HG02943 (cell line): ENCODE data around the gene ADI1.
"Not testable (repeated sequence)": the region's sequence is repeated elsewhere in the genome, so short reads cannot be mapped to it uniquely, and the experiment has no call there.

Experiments
- ATAC-seq: cut with Tn5 transposase; IDR thresholded peaks from one replicate; pipeline ENCODE4 v1.9.1; 2021; ENCODE audit warnings: mild to moderate bottlenecking, low read depth, moderate library complexity; ENCODE audit not compliant: unreplicated experiment

Gene ADI1

DNA sequence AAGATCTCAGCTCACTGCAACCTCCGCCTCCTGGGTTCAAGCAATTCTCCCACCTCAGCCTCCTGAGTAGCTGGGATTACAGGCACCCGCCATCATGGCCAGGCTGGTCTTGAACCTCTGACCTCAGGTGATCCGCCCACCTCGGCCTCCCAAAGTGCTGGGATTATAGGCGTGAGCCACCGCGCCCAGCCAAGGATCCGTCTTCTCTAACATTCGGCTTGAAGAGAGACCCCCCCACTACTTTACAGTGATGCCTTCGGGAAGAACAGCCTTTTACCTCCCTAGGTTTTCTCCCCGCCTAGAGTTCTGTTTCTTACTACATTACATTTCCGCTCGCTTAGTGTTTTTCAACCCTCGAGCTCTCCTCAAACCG lies 22.6 kb downstream of the ADI1 start:
- not testable (repeated sequence) for ATAC-seq

DNA sequence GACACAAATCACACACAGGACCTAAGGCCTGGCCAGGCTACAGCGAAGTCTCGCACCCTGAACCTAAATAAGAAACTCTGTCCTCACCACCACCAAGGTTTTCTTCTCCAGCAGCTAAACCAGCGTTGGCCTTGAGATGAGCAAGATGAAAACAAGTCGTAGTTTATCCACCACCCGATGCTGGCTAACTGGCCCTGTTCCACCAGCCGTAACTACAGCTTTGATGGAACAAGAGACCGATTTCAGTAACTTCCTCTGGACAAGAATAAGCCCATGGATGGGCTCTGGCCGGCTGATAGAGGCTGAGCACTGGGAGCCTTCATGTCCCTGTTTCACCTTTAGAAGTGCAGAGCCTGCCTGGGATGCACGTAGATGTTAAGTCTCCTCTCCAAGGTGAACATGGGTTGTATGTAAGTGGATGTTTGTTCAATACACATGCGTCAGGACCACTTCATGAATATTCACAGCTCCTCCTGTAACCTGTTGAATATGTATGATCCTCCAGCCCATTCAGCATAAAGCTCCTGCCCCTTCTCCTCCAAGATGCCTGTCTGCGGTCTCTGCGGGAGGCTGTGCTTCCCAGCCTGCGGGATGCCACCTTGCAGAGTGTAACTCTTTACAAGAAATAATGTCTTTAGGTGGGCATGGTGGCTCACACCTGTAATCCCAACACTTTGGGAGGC lies 24.2 kb downstream of the ADI1 start:
- no peak for ATAC-seq

DNA sequence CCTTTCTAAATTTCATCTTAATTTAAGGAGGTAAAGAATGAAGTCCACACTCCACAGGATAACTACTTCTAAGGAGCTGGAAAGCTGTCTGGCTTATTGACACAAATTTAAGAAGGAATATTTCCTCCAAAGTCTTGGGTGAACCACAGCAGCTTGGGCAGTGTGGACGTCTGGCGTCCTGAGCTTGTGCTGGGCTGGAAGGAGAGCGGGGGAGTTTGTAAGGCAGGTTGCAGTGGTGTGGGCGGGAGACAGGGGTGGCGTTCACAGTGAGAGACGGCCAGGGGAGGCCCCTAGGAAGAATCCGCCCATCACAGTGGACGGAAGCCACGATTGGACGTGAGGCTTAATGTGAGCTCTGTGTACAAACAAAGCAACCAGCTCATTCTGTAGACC lies 25.7 kb downstream of the ADI1 start:
- no peak for ATAC-seq

DNA sequence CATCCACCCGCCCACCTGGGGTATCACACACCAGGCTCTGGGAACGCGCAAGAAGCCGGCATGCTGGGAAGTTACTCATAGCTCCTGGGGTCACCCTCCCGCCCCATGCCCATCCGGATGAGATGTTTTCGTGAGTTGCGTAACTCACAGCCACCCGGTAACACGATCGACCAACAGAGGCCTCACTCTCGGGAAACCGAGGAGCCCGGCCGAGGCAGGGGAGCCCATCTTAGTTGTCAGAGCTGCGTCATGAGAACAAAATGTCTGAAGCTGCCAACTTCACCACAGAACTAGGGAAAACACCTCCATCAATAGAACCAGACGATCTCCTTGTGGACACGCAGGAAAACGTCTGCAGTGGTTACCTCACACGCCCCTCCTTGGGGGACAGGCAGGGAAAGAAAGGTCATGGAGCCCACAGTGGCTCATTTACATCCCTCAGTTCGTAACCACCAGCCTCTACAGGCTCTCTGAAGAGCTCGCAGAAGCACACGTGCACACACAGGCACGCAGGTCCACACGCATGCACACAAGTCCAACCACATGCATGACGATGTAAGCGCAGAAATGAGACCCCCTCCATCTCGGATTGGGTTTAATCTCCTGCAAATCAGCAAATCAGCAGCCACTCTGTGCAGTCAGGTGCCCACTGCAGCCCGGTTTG lies 26.2 kb downstream of the ADI1 start:
- ATAC-seq, result no peak

DNA sequence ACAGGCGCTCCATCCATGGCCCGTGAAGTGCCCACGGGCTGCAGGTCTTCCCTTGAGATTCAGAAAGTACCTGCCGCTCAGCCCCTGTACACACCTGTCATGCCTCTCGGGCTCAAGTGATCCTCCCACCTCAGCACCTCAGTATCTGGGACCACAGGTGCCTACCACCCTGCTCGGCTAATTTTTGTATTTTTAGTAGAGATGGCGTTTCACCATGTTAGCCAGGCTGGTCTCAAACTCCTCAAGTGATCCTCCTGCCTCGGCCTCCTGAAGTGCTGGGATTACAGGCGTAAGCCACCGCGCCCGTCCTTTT lies 26.9 kb downstream of the ADI1 start:
- not testable (repeated sequence) for ATAC-seq

DNA sequence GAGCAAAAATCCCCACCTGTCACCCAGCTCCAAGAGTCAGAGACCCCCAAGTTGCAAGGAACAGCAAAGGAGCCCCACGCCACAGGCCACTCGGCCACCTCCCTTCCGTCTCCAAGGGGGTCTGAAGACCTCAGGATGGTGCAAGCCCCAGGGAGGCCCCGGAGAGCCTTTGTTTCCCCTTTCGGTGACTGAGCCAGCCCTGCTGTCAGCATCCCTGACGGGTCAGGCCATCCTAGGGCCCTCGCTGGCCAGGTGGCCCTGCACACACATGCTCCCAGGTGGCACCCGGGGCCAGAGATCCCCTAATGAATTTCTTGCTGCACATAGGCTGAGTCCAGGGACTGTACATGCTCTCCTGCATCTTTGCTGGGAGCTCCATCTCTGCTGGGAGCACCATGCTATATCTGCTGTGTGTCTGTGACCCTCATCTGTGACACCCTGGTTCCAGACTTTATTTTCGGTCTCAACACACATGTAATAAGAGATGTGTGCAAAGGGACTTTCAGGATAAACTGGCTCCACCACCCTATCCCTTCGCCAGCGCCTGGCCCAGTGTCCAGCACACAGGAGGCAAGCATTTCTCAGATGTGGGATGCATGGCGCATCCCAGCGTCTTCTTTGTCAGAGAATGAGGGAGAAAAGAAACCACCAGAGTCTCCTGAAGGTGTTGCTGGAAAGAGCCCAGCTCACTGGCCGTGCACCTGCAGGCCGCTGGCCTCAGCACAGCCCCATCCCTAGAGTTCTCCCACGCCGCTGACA lies 27.4 kb downstream of the ADI1 start:
- ATAC-seq, result no peak

DNA sequence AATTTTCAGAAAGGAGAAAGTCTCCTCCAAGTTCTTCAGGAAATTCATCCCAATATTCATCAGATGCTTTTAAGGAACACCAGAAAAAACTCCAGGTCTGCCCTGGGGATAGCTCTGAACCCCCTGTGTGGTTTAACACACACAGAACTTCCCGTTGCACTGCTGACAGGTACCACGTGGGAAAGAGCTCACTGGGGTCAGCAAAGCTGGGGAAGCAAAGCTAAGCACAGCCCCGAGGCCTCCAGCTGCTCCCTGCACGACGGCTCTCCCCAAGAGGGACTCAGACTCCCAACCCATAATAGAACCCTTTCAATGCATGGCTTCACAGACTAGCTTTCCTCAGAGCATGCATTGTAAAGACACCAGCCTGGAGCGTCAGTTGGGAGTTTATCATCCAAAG lies 28.0 kb downstream of the ADI1 start:
- ATAC-seq, result no peak

DNA sequence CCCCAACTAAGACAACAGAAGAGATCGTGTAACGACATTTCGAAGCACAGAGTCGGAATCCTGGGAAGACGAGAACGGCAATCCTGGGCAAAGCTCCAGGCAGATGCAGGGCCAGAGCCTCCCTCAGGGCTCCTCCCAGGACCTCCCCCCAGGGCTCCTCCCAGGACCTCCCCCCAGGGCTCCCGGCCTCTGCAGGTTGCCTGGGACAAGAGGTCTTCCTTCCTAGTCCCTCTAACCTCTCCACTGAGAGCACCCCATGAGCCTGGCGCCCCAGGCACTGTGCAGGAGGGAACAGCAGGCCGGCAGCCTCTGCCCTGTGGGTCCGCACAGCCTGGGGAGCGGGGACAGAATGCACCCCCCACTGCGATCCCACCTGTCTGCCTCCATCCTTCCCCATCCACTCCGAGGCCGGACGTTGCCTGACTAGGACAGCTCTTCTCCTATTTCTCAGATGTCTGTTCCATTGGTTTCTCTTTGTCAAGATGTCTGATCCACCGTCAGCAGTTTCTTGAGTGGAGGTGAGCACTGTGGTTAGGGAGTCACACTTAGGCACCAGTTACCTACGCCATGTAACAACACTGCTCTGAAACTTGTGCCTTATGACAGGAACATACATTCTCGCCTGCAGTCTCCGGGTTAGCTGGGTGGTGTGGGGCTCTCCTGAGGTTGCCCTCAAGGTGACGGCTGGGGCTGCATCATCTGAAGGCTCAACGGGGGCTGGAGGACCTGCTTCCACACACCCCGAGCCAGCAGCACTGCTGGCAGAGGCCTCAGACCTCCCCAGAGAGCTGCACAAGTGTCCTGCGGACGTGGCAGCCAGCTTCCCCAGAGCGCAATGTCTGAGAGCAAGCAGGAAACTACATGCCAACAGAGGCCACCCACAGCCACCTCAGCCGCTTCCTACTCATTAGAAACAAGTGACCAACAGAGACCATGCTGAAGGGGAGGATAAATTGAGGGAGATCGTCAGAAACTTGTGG lies 28.9 kb downstream of the ADI1 start:
- no peak for ATAC-seq

DNA sequence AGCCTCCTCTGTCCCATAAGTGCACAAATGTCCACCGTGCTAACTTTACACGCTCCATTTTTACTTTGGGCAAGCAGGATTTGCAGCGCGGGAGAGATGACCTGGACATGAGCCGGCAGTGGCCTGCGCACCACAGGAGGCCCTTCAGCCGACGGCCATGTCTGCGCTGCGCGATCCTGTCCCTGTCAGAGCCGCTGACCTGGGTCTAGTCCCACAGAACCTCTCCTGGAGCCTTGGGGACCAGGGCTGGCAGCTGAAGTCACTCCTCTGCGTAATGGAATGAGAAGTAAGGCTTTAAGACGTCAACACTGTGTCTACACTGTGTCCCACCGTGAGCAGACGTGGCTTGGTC lies 29.6 kb downstream of the ADI1 start:
- no peak for ATAC-seq

DNA sequence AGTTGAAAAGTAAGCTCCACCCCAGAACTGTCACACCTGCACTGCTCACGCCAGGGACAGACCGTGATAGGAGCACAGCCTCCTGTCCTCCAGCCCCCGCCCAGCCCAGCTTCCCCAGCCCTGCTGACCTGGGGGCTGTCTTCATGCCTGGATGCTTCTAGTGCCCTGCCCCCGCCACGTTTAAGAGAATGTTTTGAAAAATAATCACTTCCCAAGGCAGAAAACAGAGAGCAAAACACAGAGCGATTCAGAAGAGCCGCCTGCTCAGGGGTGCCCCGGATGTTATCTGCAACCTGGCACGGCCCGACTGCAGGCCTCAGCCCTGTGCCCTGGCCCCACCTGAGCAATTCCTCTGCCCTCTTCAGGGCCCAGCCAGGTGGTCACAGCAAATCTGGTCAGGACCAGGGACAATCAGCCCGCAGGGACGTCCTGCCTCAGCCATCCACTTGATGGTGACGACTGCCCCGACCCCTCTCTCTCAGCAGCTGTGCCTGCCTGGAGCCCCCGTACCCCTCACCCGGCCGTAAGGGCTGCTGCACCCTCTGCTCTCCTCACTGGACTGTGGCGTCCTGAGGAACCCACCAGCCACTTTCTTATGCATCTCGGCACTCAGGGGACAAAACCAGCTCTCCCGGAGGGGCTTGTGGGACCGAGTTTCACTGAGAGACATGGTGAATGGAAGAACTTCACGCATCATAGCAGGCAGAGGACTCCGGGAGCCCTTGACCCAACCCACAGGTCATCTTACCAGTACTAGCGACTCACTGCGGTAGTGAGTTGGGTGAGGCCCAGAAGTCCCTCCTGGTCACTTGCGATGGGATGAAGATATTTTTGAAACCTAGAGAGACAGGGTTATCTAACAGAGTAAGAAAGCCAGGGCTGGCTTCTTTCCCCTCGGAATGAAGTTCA lies 30.2 kb downstream of the ADI1 start:
- no peak for ATAC-seq

DNA sequence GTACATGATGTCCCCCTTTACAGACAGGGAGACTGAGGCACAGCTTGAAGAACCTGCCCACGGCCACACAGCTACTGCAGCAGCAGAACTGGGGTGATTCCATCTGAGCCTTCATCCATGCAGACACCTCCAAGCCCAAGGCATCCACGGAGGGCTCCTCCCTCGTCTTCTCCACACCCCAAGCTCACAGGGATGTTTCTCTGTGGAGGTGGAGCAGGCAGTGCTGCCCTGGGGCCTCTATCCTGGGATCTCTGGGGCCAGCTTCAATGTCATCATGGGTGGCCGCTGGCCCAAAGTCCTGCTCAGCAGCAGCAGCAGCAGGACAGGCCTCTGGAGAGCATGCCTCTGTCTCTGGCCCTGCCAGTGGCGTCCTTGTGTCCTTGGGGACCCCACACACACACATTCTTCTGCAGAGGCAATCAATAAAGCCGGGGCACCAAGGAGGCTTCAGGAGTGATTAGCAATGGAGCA lies 31.2 kb downstream of the ADI1 start:
- no peak for ATAC-seq

DNA sequence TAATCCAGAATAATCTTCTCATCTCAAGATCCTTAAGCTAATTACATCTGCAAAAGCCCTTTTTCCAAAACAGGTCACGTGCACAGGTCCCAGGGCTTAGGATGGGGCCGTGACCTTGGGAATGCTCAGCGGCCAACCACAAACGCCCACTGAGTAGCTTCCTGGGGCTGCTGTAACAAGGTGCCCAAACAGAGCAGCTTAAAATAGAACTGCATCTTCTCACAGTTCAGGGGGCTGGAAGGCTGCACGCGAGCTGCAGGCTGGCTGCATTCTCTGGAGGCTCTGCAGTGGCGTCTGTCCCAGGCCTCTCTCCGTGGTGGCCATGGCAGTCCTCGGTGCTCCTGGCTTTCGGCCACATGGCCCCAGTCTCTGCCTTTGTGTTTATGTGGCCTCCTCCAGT lies 31.9 kb downstream of the ADI1 start:
- no peak for ATAC-seq

DNA sequence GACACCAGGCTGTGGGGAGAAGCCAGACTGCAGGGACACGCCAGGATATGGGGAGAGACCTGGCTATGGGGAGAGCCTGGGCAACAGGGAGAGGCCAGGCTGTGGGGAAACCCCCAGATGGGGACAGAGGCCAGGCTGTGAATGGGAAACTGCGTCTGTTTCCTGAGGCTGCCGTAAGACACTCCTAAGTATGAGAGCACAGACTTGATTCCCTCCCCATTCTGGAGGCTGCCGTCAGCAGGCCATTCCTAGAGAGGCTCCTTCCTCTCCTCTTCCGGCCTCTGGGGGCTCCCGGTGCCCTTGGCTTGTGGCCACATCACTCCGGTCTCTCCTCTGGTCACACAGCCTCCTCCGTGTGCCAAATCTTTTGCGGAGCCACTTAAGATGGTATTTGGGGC lies 32.3 kb downstream of the ADI1 start:
- ATAC-seq, result no peak

DNA sequence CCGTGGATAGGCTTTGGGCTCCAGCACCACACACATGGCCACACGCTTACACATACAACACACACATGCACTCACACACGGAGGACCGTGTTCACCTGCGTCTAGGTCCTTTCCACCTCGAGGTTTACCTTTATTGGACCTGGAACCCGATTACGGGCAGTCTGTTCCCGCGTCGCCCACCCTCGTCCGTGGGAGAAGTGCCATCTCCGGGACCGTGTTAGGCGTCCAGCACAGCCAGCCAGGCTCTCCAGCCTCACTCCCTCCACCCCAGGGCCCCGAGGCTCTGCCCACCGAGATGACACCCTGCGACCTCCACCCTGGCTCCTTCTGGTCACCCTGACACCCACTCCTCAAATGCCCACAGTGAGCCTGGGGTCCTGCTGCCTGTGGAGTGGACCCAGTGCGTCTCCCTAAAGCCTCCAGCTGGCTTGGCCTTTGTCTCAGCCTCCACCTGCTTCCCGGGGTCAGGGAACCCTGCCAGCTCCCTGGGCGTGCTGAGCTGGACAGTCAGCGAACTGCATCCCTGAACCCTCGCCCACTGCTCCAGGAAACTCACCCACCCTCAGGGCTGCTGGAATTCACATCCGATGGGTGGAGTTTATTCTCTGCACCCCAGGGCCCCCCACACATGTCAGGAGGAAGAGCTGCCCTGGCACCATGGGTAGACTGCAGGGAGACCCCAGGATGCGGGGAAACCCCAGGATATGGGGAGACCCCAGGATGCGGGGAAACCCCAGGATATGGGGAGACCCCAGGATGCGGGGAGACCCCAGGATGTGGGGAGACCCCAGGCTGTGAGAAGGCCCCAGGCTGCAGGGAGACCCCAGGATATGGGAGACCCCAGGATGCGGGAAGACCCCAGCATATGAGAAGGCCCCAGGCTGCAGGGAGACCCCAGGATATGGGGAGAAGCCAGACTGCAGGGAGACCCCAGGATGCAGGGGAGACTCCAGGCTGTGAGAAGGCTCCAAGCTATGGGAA lies 33.0 kb downstream of the ADI1 start:
- ATAC-seq, result no peak

DNA sequence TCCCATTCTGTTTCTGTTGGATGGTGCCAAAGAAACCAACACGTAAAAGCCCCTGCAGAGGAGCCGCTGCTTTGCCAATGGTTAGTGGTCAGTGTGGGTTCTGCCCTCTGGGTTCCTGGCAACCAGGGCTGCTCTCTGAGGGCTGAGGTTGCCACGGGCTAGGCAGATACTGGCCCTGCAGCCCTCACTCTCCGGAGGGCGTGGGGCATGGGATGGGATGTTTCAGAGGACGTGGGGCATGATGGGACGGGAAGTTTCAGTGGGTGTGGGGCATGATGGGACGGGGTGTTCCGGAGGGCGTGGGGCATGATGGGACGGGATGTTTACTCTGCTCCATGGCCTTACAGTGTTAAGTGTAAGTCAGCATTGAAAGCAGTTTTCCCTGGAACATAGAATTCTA lies 34.2 kb downstream of the ADI1 start:
- no peak for ATAC-seq

DNA sequence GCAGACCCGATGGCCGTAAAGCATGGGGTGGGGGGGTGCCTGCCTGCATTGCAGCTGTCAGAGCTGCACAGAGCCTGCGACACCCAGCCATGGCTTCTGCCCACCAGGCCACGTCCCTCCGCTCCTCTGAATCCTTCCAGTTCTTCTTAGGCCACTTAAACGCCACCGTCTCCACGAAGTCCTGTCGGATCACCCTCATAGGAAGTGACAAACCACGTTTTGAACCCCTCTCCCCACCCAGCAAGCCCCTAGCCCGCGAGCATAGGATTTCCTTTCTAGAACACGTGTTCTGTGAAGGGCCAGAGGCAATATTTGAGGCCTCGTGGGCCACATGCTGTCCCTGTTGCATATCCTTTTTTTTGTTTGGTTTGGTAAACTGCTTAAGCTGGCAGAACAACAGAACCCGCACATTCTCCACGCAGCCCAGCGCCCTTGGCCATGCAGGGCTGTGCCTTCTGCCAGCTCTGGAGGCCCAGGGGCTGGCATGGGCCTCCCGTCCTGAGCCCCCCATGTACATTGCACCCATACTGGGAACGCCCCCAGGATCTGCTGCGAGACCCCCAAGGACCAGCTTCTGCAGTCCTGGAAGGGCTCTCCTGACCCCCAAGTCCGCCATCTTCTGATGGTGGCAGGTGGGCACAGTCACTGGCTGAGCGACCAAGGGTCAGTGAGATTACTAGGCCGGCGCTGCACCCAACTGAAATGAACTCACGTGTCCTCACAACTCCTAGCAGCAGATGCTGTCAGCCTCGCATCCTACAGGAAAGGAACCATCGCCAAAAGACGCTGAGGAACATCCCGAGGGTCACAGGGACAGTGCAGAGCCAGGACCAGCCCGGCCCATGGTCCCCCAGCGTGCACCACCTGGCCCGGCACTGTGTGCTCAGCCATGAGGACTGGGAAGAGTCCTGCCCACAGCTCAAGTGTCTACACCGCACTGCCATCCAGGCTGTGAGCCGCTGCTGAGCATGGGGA lies 35.1 kb downstream of the ADI1 start:
- no peak for ATAC-seq

DNA sequence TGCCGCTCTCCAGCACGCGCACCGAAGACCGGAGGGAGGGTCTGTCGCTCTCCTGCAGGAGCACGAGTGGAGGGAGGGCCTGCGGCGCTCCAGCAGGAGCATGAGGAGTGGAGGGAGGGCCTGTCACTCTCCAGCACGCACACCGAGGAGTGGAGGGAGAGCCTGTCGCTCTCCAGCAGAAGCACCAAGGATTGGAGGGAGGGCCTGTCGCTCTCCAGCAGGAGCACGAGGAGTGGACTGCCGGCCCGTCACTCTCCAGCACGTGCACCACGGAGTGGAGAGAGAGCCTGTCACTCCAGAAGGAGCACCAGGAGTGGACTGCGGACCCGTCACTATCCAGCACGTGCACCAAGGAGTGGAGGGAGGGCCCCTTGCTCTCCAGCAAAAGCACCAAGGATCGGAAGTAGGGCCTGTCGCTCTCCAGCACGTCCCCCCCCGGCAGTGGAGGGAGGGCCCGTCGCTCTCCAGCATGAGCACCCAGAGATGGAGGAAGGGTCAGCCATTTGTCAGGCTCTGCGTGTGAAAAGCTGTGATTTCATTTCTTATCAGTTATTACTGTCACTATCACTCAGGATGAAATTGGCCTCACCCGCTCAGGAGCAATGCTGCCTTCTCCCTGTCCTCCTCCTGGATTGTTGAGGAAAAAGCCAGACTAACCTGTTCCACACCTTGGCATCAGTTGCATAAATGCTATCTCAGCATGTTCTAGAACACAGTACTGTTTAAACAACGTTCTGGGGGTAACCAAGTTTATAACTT lies 35.9 kb downstream of the ADI1 start:
- ATAC-seq, result no peak
